Parathyroid adenoma (tissue), 2 donors: ENCODE results near the gene WNK2.

Experiments used
- H2AFZ ChIP-seq: fragments of 300-600 bp; sonication (generic); one replicate; pipeline ENCODE4 v1.7.0; 2017; ENCODE audit warnings: antibody characterized with exemption, mild to moderate bottlenecking
- H3K27ac ChIP-seq: fragments of 300-600 bp; sonication (generic); one replicate; pipeline ENCODE4 v1.7.0; 2017
- H3K27me3 ChIP-seq: fragments of 300-600 bp; sonication (generic); one replicate; pipeline ENCODE4 v1.7.0; 2017; ENCODE audit warnings: low read length; ENCODE audit not compliant: control insufficient read depth, insufficient read depth
- H3K36me3 ChIP-seq: fragments of 300-600 bp; sonication (generic); one replicate; pipeline ENCODE4 v1.7.0; 2017; ENCODE audit warnings: low read length; ENCODE audit not compliant: control insufficient read depth, insufficient read depth
- H3K4me1 ChIP-seq: fragments of 300-600 bp; sonication (generic); one replicate; pipeline ENCODE4 v1.7.0; 2017; ENCODE audit warnings: control low read depth
- H3K4me2 ChIP-seq: fragments of 300-600 bp; sonication (generic); one replicate; pipeline ENCODE4 v1.7.0; 2017; ENCODE audit warnings: low read length
- H3K4me3 ChIP-seq: fragments of 300-600 bp; sonication (generic); one replicate; pipeline ENCODE4 v1.7.0; 2017; ENCODE audit warnings: low read depth, low read length
- H3K79me2 ChIP-seq: fragments of 300-600 bp; sonication (generic); one replicate; pipeline ENCODE4 v1.7.0; 2017; ENCODE audit warnings: control low read depth
- H3K9ac ChIP-seq: fragments of 300-600 bp; sonication (generic); one replicate; pipeline ENCODE4 v1.7.0; 2017; ENCODE audit warnings: mild to moderate bottlenecking
- H3K9me3 ChIP-seq: fragments of 300-600 bp; sonication (generic); one replicate; pipeline ENCODE4 v1.7.0; 2017; ENCODE audit warnings: low read length; ENCODE audit not compliant: control insufficient read depth
- TF ChIP-seq, protein P1 (sequence below): fragments of 300-600 bp; sonication (generic); IDR thresholded peaks from one replicate; pipeline ENCODE4 v1.7.0; 2017; ENCODE audit warnings: antibody characterized with exemption, mild to moderate bottlenecking
- donor health status: primary hyperparathyroidism.

Gene WNK2

DNA sequence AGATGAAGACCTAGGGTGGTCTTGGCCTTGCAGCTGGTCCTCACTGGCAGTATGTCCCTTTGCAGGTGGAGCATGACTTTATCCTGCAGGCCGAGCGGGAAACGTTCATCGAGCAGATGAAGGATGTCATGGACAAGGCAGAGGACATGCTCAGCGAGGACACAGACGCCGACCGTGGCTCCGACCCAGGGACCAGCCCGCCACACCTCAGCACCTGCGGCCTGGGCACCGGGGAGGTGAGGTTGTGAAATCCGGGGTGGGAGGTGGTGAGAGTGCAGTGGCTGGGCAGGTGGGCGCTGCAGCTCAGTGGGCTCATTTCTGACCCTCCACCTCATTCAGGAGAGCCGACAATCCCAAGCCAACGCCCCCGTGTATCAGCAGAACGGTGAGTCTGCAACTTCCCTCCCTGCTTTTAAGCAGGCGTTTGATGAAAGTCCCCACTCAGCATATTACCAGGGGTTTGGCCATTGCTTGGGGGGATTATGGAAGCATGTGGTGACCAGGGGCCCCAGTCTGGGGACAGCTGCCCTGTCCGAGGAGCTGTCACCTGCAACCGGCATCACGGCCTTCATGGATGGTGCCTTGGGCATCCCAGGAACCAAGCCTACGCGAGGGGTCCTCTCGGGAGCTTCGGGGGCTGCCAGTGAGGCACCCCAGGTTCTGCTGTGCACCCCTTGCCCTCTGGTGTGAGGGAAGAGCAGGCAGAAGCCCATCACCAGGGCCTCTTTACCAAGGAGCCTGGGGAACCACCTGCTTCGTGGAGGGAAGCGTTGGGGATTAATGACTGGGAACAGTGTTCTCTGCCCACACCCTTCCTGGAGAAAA lies 84.0 kb downstream of the WNK2 start:
- no peak overlapping the region for H3K27ac ChIP-seq
- no peak overlapping the region for H2AFZ ChIP-seq
- H3K27me3 ChIP-seq, result no peaks in the 10 kb centered on the region
- H3K4me1 ChIP-seq, result no peaks in the 10 kb centered on the region
- no peaks in the 10 kb centered on the region for H3K79me2 ChIP-seq
- no peaks in the 10 kb centered on the region for H3K9me3 ChIP-seq
- H3K4me3 ChIP-seq, result no peak overlapping the region
- no peak overlapping the region for H3K4me2 ChIP-seq
- TF ChIP-seq, protein P1, sequence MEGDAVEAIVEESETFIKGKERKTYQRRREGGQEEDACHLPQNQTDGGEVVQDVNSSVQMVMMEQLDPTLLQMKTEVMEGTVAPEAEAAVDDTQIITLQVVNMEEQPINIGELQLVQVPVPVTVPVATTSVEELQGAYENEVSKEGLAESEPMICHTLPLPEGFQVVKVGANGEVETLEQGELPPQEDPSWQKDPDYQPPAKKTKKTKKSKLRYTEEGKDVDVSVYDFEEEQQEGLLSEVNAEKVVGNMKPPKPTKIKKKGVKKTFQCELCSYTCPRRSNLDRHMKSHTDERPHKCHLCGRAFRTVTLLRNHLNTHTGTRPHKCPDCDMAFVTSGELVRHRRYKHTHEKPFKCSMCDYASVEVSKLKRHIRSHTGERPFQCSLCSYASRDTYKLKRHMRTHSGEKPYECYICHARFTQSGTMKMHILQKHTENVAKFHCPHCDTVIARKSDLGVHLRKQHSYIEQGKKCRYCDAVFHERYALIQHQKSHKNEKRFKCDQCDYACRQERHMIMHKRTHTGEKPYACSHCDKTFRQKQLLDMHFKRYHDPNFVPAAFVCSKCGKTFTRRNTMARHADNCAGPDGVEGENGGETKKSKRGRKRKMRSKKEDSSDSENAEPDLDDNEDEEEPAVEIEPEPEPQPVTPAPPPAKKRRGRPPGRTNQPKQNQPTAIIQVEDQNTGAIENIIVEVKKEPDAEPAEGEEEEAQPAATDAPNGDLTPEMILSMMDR, result no peak
- no peak overlapping the region for H3K9ac ChIP-seq
- no peaks in the 10 kb centered on the region for H3K36me3 ChIP-seq

DNA sequence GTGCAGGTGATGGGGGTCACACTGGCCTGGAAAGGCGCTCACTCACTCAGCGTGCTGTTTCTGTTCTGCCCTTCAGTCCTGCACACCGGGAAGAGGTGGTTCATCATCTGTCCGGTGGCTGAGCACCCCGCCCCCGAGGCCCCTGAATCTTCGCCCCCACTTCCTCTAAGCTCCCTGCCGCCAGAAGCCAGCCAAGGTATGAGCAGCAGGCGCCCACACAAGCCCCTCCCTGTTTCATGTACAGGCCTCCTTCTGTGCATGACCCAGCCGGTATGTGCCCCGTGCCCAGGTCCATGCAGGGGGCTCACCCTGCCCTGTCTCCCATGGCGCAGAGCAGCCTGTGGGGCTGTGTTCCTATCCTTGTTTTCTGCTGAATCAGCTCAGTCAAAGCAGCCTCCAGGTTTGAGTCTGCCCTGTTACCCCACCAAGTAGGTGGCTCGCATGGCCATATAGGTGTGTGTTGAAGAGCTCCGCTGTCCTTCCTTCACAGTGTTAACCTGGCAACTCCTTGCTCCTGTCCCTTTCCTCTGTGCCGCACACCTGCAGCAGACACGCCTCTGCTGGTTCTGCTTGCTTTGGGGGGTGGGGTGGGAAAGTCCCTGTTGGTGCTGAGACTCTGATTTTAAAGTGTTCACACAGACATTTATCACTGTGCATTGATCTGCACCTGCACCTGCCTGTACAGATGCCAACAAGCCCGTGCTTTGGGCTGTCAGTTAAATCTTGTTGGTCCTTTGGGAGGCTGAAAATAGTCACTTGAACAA lies 84.8 kb downstream of the WNK2 start:
- Histone ChIP-seq H3K27ac (no peak overlapping the region), H3K9ac (no peak overlapping the region)

DNA sequence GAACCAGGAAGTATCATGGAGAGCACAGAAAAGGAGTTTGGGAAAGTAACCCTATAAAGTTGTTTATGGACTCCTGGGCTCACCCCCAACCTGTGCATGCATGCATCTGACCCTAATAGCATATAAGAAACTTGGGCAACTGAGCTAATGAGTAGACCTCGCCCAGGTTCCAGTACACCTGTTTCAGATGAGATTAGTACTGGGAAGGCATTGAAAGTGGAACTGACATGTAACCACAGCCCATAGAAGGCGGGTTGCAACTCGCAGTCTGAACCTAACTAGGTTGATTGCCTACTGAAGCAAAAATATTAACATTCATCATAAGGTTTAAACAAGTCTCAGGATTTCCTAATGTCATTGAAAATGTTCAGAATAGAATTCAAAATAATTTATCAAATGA lies 87.0 kb downstream of the WNK2 start:
- no peak overlapping the region for H3K4me3 ChIP-seq
- H3K36me3 ChIP-seq, result no peaks in the 10 kb centered on the region
- no peaks in the 10 kb centered on the region for H3K27me3 ChIP-seq
- H3K9ac ChIP-seq, result no peak overlapping the region
- H3K79me2 ChIP-seq, result no peaks in the 10 kb centered on the region
- no peak overlapping the region for H3K4me2 ChIP-seq
- H3K27ac ChIP-seq, result no peak overlapping the region
- no peaks in the 10 kb centered on the region for H3K4me1 ChIP-seq
- no peaks in the 10 kb centered on the region for H3K9me3 ChIP-seq
- TF ChIP-seq, protein P1, result no peak
- no peak overlapping the region for H2AFZ ChIP-seq

More for the DNA sequence above, 84.8 kb downstream of the WNK2 start:
- Histone ChIP-seq H3K4me1 (no peaks in the 10 kb centered on the region), H3K4me3 (no peak overlapping the region), H3K79me2 (no peaks in the 10 kb centered on the region), H3K4me2 (no peak overlapping the region), H2AFZ (no peak overlapping the region), H3K9me3 (no peaks in the 10 kb centered on the region), H3K27me3 (no peaks in the 10 kb centered on the region), H3K36me3 (no peaks in the 10 kb centered on the region)
- TF ChIP-seq, protein P1, result no peak

DNA sequence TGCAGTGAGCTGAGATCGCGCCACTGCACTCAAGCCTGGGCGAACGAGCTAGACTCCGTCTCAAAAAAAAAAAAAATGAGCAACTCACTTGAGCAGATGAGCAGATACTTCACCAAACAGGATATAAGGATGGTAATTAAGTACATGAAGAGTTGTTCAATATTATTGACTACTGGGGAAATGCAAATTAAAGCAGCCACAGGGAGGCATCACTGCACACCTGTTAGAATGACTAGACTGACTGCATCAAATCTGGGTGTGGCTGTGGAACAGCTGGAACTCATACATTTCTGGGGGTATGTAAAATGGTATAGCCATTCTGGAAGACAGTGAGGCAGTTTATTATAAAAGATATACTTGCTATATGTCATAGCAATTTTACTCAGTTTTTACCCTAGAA lies 93.0 kb downstream of the WNK2 start:
- H3K4me3 ChIP-seq, result no peak overlapping the region
- no peaks in the 10 kb centered on the region for H3K36me3 ChIP-seq
- H3K27ac ChIP-seq, result no peak overlapping the region
- no peaks in the 10 kb centered on the region for H3K27me3 ChIP-seq
- no peak overlapping the region for H3K9ac ChIP-seq
- no peaks in the 10 kb centered on the region for H3K9me3 ChIP-seq
- H3K79me2 ChIP-seq, result no peaks in the 10 kb centered on the region
- H3K4me2 ChIP-seq, result no peak overlapping the region
- no peaks in the 10 kb centered on the region for H3K4me1 ChIP-seq
- TF ChIP-seq, protein P1, result no peak
- H2AFZ ChIP-seq, result no peak overlapping the region
